CD4-positive, alpha-beta memory T cell (primary cell): ENCODE data around the gene DDX6. TPM values are rescaled to one million over a fixed set of nuclear protein-coding genes. Genes with fewer than 3 reads are reported as not detected.
"Not testable (repeated sequence)": the region's sequence is repeated elsewhere in the genome, so short reads cannot be mapped to it uniquely, and the experiment has no call there.

ENCODE experiments used
- CTCF ChIA-PET: fragments of 350-600 bp; sonication (Branson Sonifier 250); formaldehyde crosslinking; loops from one replicate; lab custom pipeline; 2021; ENCODE audit warnings: inconsistent platforms; ENCODE audit not compliant: partially characterized antibody; lab: Charles Lee
- POLR2A ChIA-PET: fragments of 350-600 bp; sonication (Branson Sonifier 250); formaldehyde crosslinking; loops from one replicate; lab custom pipeline; 2021; ENCODE audit not compliant: partially characterized antibody; lab: Charles Lee
- DNase-seq, 5 donors: peaks; one replicate each; pipeline versions ENCODE4 v3.0.0 to v3.0.0-alpha.2; 2020 to 2022; ENCODE audit warnings: mixed read lengths in 1 of 5
- H3K27ac ChIP-seq: one replicate; pipeline ENCODE4 v1.7.0; 2013; ENCODE audit warnings: low read depth, low read length
- H3K27me3 ChIP-seq: 2 replicates; pipeline ENCODE4 v1.7.0; 2013; ENCODE audit warnings: mild to moderate bottlenecking, low read length, moderate library complexity; ENCODE audit not compliant: insufficient read depth
- H3K36me3 ChIP-seq: 2 replicates; pipeline ENCODE4 v1.7.0; 2013; ENCODE audit warnings: mild to moderate bottlenecking, low read length, moderate library complexity; ENCODE audit not compliant: insufficient read depth
- H3K4me1 ChIP-seq: 2 replicates; pipeline ENCODE4 v1.7.0; 2013; ENCODE audit warnings: mild to moderate bottlenecking, low read length, moderate library complexity; ENCODE audit not compliant: insufficient read depth
- H3K4me3 ChIP-seq, 2 donors: one replicate each; pipeline ENCODE4 v1.7.0; 2013; ENCODE audit warnings: low read length in 2 of 2, mild to moderate bottlenecking in 1 of 2
- H3K9me3 ChIP-seq, 2 donors: one replicate each; pipeline ENCODE4 v1.7.0; 2013; ENCODE audit warnings: low read length in 2 of 2, control low read depth in 1 of 2; ENCODE audit not compliant: control insufficient read depth in 1 of 2
- H3K27ac Mint-ChIP-seq, 7 donors: one replicate each; pipeline ENCODE4 v1.8.0; 2020 to 2021; ENCODE audit warnings: mixed read lengths in 7 of 7, mild to moderate bottlenecking in 6 of 7, inconsistent platforms in 3 of 7, moderate library complexity in 3 of 7
- H3K27me3 Mint-ChIP-seq, 2 donors: one replicate each; pipeline ENCODE4 v1.8.0; 2020 to 2021; ENCODE audit warnings: mixed read lengths in 2 of 2
- H3K36me3 Mint-ChIP-seq, 2 donors: one replicate each; pipeline ENCODE4 v1.8.0; 2020 to 2021; ENCODE audit warnings: mixed read lengths in 2 of 2, inconsistent platforms in 1 of 2, mild to moderate bottlenecking in 1 of 2
- H3K4me1 Mint-ChIP-seq, 4 donors: one replicate each; pipeline ENCODE4 v1.8.0; 2020 to 2021; ENCODE audit warnings: mixed read lengths in 4 of 4, mild to moderate bottlenecking in 1 of 4
- H3K4me3 Mint-ChIP-seq, 8 donors: one replicate each; pipeline ENCODE4 v1.8.0; 2020 to 2021; ENCODE audit warnings: mixed read lengths in 8 of 8, mild to moderate bottlenecking in 7 of 8, moderate library complexity in 6 of 8, inconsistent platforms in 3 of 8
- H3K9me3 Mint-ChIP-seq, 8 donors: one replicate each; pipeline ENCODE4 v1.8.0; 2020 to 2021; ENCODE audit warnings: mixed read lengths in 8 of 8, mild to moderate bottlenecking in 5 of 8, inconsistent platforms in 3 of 8, moderate library complexity in 1 of 8
- intact Hi-C: fragments of 100-400 bp; cut with micrococcal nuclease; formaldehyde crosslinking; loops from one replicate; pipeline ENCODE4 v1.15.1; 2023
- polyA plus RNA-seq, 2 donors: library from polyadenylated mRNA; unstranded; fragments of 300-500 nt; fragmentation: Illumina TruSeq; gene quantifications; one replicate each; pipeline ENCODE4 v1.2.3, GENCODE V29; 2021
- total RNA-seq, 2 experiments: library from RNA; stranded (reverse); gene quantifications; one replicate each; pipeline ENCODE4 v1.2.3, GENCODE V29; 2021

The DDX6 gene
- total and polyA plus RNA-seq, 4 experiments from 2014 or later: 74.6 to 304 (median 195) TPM

- Histone ChIP-seq H3K9me3 (no peaks in the 10 kb centered on the region), H3K36me3 (peaks cover 44% of the 10 kb centered on the region), H3K4me1 (peaks cover 88% of the 10 kb centered on the region), H3K27me3 (no peaks in the 10 kb centered on the region), H3K4me3 (no peak overlapping the region), H3K27ac (no peak overlapping the region)
- peaks cover 0 to 1% (median 0%) of the 10 kb centered on the region in 8 donors for H3K9me3 Mint-ChIP-seq
- POLR2A ChIA-PET: interaction anchor here (0.6 to 1.4 kb wide), 4 partner anchors 8 to 154 kb away, joined by 3 read pairs; no protein-coding TSS in a partner anchor
- H3K27ac Mint-ChIP-seq: peak overlapping the region in 5 of 7 donors; percentile 29 to 78 (median 65)
- no peaks in the 10 kb centered on the region for H3K27me3 Mint-ChIP-seq
- peaks cover 26 to 82% (median 46%) of the 10 kb centered on the region in 4 donors for H3K4me1 Mint-ChIP-seq
- DNase-seq: no peak
- intact Hi-C loops: no loop called here
- CTCF ChIA-PET: interaction anchor here (0.6 to 10.5 kb wide), 6 partner anchors 9 to 147 kb away, joined by 3 to 149 read pairs (median 4); no protein-coding TSS in a partner anchor
- H3K4me3 Mint-ChIP-seq: peak overlapping the region in 7 of 8 donors; percentile 27 to 82 (median 60)
- peaks cover 29 to 65% of the 10 kb centered on the region in 2 donors for H3K36me3 Mint-ChIP-seq
These were observed 7.1 kb downstream of the DDX6 start for GRCh38 chr11:118783724-118784495.

- peaks cover 50% of the 10 kb centered on the region for H3K36me3 ChIP-seq
- H3K9me3 ChIP-seq, H3K27ac ChIP-seq, H3K4me3 ChIP-seq, DNase-seq, H3K27me3 Mint-ChIP-seq, H3K27me3 ChIP-seq, H3K9me3 Mint-ChIP-seq, intact Hi-C loops: not testable (repeated sequence)
- CTCF ChIA-PET: interaction anchor here (0.6 to 10.5 kb wide), 3 partner anchors 9 to 93 kb away, joined by 3 to 149 read pairs (median 6); no protein-coding TSS in a partner anchor
- Mint-ChIP-seq H3K4me1 (peaks cover 30 to 80% (median 51%) of the 10 kb centered on the region in 4 donors), H3K4me3 (peak overlapping the region in 2 of 8 donors; percentile 39 to 82), H3K36me3 (peaks cover 33 to 66% of the 10 kb centered on the region in 2 donors), H3K27ac (peak overlapping the region in 2 of 7 donors; percentile 49 to 75)
- peaks cover 91% of the 10 kb centered on the region for H3K4me1 ChIP-seq
- POLR2A ChIA-PET: interaction anchor here (1.0 to 1.4 kb wide), 2 partner anchors 9 to 93 kb away, joined by 3 read pairs; no protein-coding TSS in a partner anchor
These were observed 7.6 kb downstream of the DDX6 start for GRCh38 chr11:118783324-118783723.

GRCh38 chr11:118778898-118779297, 12.1 kb downstream of the DDX6 start:
- Mint-ChIP-seq H3K4me3 (peak overlapping the region in 1 of 8 donors; percentile 7), H3K4me1 (peaks cover 39 to 87% (median 61%) of the 10 kb centered on the region in 4 donors), H3K27me3 (no peaks in the 10 kb centered on the region), H3K27ac (peak overlapping the region in 2 of 7 donors; percentile 12 to 78), H3K9me3 (peaks cover 0 to 1% (median 0%) of the 10 kb centered on the region in 8 donors), H3K36me3 (peaks cover 51 to 80% of the 10 kb centered on the region in 2 donors)
- DNase-seq: no peak
- ChIA-PET CTCF (no interaction called here), POLR2A (no interaction called here)
- no peaks in the 10 kb centered on the region for H3K27me3 ChIP-seq
- H3K36me3 ChIP-seq: peaks cover 62% of the 10 kb centered on the region
- H3K4me3 ChIP-seq: no peak overlapping the region
- H3K27ac ChIP-seq: no peak overlapping the region
- peaks cover 92% of the 10 kb centered on the region for H3K4me1 ChIP-seq
- intact Hi-C loops: no loop called here
- H3K9me3 ChIP-seq: no peaks in the 10 kb centered on the region

- Histone ChIP-seq H3K27me3 (no peaks in the 10 kb centered on the region), H3K36me3 (peaks cover 55% of the 10 kb centered on the region), H3K9me3 (no peaks in the 10 kb centered on the region), H3K4me1 (peaks cover 100% of the 10 kb centered on the region), H3K27ac (no peak overlapping the region), H3K4me3 (no peak overlapping the region)
- peaks cover 63 to 97% (median 80%) of the 10 kb centered on the region in 4 donors for H3K4me1 Mint-ChIP-seq
- H3K27ac Mint-ChIP-seq: peak overlapping the region in 5 of 7 donors; percentile 19 to 77 (median 70)
- POLR2A ChIA-PET: interaction anchor here (0.7 to 10.6 kb wide), 4 partner anchors 15 to 121 kb away, joined by 3 to 87 read pairs (median 4); partner anchors contain the start of gene DDX6
- H3K9me3 Mint-ChIP-seq: no peaks in the 10 kb centered on the region
- CTCF ChIA-PET: interaction anchor here (0.7 to 1.1 kb wide), 2 partner anchors 13 to 84 kb away, joined by 3 to 4 read pairs; no protein-coding TSS in a partner anchor
- intact Hi-C loops: loop anchor here (5.0 kb wide), 1 partner anchor 82 kb away; no protein-coding TSS in a partner anchor
- peaks cover 62 to 88% of the 10 kb centered on the region in 2 donors for H3K36me3 Mint-ChIP-seq
- no peaks in the 10 kb centered on the region for H3K27me3 Mint-ChIP-seq
- peak overlapping the region in 7 of 8 donors; percentile 25 to 75 (median 48) for H3K4me3 Mint-ChIP-seq
- no peak for DNase-seq
These were observed 16.9 kb downstream of the DDX6 start for GRCh38 chr11:118774032-118774431.

GRCh38 chr11:118771547-118772288, 19.2 kb downstream of the DDX6 start:
- H3K27me3 ChIP-seq: no peaks in the 10 kb centered on the region
- Mint-ChIP-seq H3K9me3 (no peaks in the 10 kb centered on the region), H3K4me1 (peaks cover 57 to 97% (median 77%) of the 10 kb centered on the region in 4 donors), H3K4me3 (peak overlapping the region in 7 of 8 donors; percentile 32 to 75 (median 64)), H3K27me3 (no peaks in the 10 kb centered on the region), H3K36me3 (peaks cover 56 to 86% of the 10 kb centered on the region in 2 donors), H3K27ac (peak overlapping the region in 6 of 7 donors; percentile 36 to 80 (median 78))
- no peak overlapping the region for H3K27ac ChIP-seq
- no peaks in the 10 kb centered on the region for H3K9me3 ChIP-seq
- H3K4me1 ChIP-seq: peaks cover 94% of the 10 kb centered on the region
- H3K36me3 ChIP-seq: peaks cover 54% of the 10 kb centered on the region
- ChIA-PET CTCF (interaction anchor here (0.9 to 3.6 kb wide), 6 partner anchors 11 to 186 kb away, joined by 3 to 15 read pairs (median 6); no protein-coding TSS in a partner anchor), POLR2A (interaction anchor here (0.6 to 10.6 kb wide), 6 partner anchors 10 to 124 kb away, joined by 3 to 87 read pairs (median 4); partner anchors contain the start of gene DDX6)
- H3K4me3 ChIP-seq: no peak overlapping the region
- DNase-seq: no peak
- intact Hi-C loops: loop anchor here (5.0 kb wide), 1 partner anchor 79 kb away; no protein-coding TSS in a partner anchor

- peaks cover 44% of the 10 kb centered on the region for H3K36me3 ChIP-seq
- ChIA-PET CTCF (interaction anchor here (0.6 to 1.7 kb wide), 6 partner anchors 8 to 158 kb away, joined by 3 to 4 read pairs (median 4); no protein-coding TSS in a partner anchor), POLR2A (interaction anchor here (1.2 to 10.6 kb wide), 3 partner anchors 21 to 129 kb away, joined by 3 to 87 read pairs (median 8); partner anchors contain the start of gene DDX6)
- peaks cover 64% of the 10 kb centered on the region for H3K4me1 ChIP-seq
- peak overlapping the region; percentile 3 for H3K27ac ChIP-seq
- H3K36me3 Mint-ChIP-seq: peaks cover 53 to 81% of the 10 kb centered on the region in 2 donors
- no peak overlapping the region for H3K4me3 ChIP-seq
- no peaks in the 10 kb centered on the region for H3K27me3 Mint-ChIP-seq
- H3K4me1 Mint-ChIP-seq: peaks cover 44 to 78% (median 58%) of the 10 kb centered on the region in 4 donors
- peak overlapping the region in 3 of 8 donors; percentile 6 to 63 (median 47) for H3K4me3 Mint-ChIP-seq
- peak overlapping the region in 6 of 7 donors; percentile 43 to 85 (median 74) for H3K27ac Mint-ChIP-seq
- H3K9me3 Mint-ChIP-seq: no peaks in the 10 kb centered on the region
- H3K9me3 ChIP-seq: no peaks in the 10 kb centered on the region
- intact Hi-C loops: no loop called here
- no peak for DNase-seq
- no peaks in the 10 kb centered on the region for H3K27me3 ChIP-seq
These were observed 22.3 kb downstream of the DDX6 start for GRCh38 chr11:118768690-118769089.
